Breast epithelium (tissue), 3 donors: ENCODE results near the gene NME9.

ENCODE experiments used
- CTCF ChIP-seq, 3 donors: fragments of 450-650 bp; IDR thresholded peaks; one replicate each; pipeline ENCODE4 v1.5.1; 2016 to 2017; ENCODE audit warnings: antibody characterized with exemption in 3 of 3, mild to moderate bottlenecking in 3 of 3, moderate library complexity in 3 of 3
- POLR2A ChIP-seq: fragments of 450-650 bp; IDR thresholded peaks from one replicate; pipeline ENCODE4 v1.6.1; 2016; ENCODE audit warnings: antibody characterized with exemption, mild to moderate bottlenecking, moderate library complexity
- POLR2AphosphoS5 ChIP-seq, 3 donors: sonication (generic); formaldehyde crosslinking; IDR thresholded peaks; one replicate each; pipeline ENCODE4 v1.6.1; 2017; ENCODE audit warnings: antibody characterized with exemption in 3 of 3

GRCh38 chr3:138366006-138366759 lies 36.5 kb upstream of the NME9 start:
- TF ChIP-seq POLR2A (no peak), CTCF (IDR thresholded peaks at IDR 0.05) (no peak), POLR2AphosphoS5 (IDR thresholded peaks at IDR 0.05) (peak in 1 of 3 donors; percentile 27)
